Measurements from ENCODE around the gene ZNF319.

ZNF319 gene

DNA sequence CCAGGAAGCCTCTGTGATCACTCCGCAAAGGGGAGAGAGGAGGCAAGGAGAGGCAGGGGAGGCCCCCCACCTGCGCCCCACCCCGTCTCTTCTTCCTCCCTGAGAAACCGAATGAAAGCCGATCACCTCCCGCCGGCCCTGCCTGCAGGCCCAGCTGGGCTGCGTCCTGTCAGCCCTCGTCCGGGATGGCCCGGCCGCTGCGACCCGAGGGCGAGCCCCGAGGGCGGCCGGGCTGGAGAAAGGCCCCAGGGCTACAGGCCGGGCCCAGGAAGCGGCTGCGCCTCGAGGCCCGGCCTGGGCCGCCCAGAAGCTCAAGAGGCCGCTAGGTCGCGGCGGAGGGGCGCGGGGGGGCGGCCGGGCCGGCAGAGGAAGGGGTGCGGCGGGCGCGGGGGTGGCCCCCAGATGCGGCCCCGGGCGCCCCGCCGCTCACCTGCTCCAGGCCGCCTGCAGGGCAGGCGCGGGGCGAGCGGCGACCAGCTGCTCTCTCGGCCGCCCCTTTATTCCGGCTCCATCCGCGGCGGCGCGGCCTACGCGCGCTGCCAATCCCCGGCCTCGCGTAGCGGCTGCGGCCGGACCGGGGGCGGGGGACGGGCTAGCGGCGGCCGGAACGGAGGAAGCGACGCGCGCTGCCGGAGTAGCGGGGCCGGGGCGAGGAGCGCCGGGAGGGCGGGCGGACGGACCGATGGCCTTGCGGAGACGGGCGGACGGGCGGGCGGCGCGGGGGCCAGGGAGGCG, at the start of gene ZNF319:
TSS of gene ZNF319 (minus strand) at position 702 of the 735 bp plus-strand sequence. CDS start 2,407 bp downstream, outside the sequence.
- DNase-seq: peak; percentile 6

DNA sequence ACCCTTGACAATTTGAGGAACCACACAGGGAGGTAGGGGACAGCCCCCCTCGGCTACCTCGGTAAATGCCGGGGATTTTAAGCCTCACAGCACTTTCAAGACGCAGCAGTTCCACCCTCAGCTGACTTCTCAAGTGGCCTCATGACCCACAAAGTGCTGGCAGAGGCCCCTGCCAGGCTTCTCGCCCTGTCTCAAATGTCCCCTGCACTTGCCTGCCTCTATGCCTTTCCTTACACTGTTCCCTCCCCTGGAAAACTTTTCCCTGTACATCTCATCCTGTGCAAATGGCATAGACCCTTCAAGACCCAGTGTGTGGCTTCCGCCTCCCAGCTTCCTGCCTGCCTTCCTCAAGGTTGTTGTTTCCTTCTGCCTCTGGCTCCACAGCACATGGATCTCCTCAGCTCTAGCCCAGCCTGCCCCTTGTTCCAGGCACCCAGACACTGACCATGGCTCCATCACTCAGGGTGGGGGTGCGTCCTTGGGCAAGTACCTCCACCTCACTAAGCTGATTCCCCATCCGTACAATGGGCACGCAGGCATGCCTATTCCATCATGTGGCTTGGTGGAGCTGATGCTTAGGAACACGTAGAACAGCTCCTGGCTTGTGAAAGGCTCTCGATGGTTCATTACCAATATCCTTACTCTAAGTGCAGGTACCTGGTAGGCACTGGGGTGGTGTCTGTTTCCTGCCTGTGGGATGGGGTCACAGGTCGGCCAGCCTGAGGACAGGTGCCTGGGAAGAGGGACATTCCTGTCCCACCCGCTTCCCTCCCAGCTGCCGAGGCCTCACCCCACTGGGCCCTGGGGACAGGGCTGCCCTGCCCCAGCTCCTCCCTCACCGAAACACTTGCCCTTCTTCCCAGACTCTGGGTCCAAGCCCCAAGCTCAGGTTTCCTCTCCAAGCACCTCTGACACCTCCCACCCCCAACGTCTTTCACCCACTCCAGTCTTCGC, 49.0 kb upstream of the ZNF319 start:
- no peak for DNase-seq

DNA sequence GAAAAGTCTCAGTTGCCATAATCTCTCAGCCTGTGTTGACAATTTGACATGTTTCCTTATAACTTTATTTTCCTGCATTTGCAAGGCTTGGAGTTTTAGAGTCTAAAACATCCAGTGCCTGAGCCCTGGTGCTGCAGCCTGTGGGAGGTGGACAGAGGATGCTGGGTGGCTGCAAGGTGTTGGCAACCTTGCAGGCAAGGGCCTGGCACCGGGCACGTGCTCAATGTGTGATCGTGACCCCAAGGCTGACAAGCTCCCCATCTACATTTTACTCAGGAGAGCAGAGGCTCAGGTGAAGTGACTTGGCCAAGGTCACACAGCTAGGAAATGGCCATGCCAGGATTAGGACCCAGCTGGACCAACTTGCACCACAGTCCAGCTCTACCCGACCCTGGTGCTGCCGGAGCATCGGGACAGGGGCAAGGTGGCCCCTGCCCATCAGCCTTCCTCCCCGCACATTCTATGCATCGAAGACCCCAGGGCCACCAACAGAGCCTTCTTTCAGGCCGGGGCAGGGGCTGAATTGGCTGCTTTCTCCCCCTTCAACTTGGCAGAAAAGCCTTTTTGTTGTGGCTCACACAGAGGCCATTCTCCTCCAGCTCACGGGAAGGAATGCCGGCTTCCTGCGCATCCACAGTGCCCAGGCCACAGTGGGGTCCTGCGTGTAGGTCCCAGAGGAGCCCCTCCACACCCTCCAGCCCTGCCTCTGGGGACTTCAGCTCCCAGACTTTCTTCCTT, 48.2 kb upstream of the ZNF319 start:
- no peak for DNase-seq

DNA sequence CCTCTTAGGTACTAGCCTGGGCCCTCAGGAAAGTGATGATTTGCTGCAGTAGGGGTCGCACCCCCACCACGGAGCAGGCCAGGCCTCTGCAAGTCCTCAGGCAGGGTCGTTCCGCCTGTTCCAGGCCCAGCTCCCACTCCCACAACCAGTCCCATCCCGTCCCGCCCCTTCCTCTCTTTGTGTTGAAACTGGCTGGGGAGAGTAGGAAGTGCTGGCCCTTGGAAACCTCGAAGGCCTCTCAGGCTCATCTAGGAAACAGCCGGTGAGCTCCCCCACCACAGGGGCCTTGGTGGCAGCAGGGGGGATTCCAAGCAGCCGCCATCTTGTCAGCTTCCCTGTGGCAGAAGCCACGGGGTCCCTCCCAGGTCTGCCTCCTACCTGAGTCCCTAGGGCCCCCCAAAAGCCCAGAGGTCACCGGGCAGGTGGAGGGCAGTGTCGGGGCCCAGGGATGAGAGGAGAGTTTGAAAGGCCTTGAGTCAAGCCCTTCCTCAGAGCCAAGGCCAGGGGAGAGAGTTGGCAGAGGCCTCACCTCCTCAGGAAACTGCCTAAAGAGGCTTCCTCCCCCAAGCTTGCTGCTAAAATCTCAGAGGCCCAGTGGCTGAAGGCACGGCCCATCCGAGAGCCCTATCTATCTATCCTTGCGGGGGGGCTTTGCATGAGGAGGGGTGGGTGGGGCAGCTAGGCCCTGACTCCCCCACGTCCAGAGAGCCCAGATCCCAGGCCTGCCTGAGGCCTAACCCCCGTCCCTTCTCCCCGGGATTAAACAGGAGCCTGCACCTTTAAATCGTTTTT, 47.3 kb upstream of the ZNF319 start:
- no peak for DNase-seq

DNA sequence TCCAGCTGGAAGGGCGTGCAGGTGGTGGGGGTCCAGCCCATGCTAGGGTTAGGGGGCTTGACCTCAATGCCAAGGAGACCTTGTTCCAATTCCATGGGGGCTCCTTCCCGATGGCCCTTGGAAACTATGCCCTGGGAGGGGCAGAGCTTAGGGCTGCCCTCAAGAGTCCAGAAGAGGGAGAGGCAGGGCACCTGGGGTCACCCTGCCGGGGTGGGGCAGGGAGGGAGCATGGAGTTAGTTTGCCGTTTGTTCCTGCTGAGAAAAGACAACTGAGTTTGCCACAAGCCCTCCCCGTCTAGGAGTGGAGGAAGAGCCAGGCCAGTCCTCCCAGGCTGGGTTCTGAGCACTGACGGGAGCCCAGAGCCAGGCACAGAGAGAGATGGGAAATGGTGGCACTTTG, 46.5 kb upstream of the ZNF319 start:
- no peak for DNase-seq

DNA sequence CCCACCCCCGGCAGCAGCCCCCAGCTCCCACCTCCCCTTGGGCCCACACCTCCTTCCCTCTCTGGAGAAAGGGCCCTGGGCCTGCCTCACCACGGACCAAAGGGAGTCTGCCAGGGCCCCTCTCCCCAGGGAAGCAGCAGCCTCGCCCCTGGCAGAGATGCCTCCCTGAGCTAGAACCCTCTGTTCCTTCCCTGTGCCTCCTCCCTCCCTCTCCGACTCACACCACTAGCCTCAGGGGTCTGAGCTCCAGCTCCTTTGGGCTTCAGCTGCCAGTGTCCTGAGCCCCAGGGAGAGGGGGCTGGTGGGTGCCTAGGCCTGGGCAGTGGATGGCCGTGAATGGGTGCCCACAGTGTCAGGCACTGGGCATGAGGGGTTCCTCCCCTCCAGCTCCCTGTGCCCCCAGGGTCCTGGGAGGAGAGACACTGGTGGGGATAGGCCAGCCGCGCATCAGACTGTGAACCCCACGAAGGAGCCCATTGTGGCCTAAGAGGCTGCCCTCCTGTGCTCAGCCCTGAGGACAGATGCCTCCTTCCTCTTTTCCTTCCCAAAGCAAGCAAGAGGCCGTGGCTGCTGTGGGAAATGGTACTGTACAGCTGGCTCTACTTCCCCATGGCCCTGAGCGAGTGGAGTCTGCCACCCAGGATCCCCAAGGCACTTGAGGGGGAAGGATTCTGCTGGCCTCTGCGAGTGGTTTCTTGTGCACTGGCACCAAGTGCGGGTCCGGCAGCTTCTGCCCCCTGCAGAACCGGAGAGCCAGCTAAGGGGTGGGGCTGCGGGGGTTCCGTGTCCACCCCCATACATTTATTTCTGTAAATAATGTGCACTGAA, 45.8 kb upstream of the ZNF319 start:
- no peak for DNase-seq

DNA sequence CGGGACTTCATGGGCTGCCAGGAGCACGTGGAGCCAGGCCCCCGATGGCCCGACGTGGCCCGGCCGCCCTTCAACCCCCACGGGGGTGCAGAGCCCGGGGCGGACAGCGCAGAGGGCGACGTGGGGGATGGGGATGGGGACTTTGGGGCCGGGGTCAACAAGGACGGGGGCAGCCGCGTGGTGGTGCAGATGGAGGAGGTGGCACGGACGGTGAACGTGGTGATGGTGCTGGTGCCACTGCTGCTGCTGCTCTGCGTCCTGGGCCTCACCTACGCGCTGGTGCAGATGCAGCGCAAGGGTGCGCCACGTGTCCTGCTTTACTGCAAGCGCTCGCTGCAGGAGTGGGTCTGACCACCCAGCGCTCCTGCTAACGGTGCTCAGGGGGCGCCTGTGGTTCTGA, 44.6 kb upstream of the ZNF319 start:
- no peak for DNase-seq

DNA sequence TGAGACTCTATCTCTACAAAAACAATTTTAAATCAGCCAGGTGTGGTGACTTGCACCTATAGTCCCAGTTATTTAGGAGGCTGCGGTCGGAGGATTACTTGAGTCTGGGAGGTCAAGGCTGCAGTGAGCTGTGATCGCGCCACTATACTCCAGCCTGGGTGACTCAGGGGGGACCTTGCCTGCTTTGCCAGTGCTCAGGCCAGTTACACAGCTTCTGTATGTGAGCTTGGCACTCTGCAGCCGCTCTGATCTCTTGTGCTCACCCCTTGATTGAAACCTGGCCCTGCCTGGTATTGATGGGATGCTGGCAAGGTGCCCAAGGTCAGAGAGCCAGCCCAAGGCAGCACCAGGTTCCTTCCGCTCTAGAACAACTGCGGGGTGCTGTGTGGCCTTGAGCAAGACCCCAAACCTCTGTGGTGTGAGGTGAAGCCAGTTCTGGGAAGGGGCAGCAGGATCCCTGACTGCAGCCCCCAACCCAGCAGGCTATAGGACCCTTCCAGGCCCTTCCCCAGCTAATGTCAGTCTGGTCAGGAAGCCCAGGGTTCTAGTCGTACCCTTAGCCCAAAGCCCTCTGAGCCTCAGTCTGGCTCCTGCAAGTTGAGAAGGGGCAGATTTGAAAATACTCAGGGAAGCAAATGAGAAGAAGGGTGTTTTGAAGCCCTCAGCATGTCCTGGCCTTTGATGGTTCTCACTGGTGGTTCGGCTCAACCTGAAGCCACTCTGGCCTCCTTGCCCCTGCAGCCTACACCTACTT, 44.0 kb upstream of the ZNF319 start:
- no peak for DNase-seq

DNA sequence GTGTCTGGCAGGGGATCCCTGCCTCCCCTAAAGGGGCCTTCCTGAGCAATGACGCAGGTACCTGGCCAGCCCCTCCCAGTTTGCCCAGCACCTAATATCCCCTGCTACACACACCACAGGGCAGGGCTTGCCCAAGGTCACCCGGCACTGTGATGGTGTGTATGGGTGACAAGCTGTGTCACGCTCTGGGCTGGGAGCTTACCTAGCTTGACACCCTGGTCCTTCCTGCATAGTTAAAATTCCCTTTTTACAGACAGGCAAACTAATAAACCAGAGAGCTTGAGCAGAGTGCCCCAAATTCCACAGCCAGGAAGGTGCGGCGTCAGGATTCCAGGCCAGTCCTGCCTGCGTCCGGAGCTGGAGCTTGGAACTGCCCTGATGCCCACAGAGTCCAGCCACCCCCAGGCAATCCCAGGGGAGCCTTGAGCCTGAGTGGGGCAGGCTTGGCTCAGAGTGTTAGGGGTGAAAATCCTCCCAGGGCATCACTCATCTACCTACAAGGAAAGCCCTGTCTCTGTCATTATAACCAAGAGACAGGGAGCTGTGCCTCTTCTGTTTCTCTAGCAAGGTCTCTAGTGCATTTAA, 43.2 kb upstream of the ZNF319 start:
- DNase-seq: no peak

DNA sequence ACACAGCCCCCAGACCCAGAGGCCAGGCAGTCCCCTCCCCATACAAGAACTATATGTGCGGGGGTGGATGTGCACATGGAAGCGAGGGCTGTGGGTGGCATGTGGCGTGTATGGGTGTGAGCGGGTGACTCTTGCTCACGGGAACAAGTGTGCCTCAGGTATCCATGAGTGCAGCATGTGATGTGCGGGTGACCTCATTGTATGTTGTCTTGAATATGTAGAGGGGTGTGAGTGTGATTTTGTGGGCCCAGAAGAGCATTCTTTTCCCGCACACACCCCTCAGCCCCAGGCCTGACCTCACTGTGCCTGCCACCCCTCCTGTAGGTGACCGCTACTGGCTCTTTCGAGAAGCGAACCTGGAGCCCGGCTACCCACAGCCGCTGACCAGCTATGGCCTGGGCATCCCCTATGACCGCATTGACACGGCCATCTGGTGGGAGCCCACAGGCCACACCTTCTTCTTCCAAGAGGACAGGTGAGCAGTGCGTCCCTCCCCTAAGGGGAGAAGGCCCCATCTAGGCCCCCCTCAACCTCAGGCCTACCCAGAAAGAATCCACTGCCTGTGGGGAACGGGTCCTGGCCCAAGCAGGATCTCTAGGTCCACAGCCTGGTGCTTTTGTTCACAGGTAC, 42.5 kb upstream of the ZNF319 start:
- DNase-seq: no peak

DNA sequence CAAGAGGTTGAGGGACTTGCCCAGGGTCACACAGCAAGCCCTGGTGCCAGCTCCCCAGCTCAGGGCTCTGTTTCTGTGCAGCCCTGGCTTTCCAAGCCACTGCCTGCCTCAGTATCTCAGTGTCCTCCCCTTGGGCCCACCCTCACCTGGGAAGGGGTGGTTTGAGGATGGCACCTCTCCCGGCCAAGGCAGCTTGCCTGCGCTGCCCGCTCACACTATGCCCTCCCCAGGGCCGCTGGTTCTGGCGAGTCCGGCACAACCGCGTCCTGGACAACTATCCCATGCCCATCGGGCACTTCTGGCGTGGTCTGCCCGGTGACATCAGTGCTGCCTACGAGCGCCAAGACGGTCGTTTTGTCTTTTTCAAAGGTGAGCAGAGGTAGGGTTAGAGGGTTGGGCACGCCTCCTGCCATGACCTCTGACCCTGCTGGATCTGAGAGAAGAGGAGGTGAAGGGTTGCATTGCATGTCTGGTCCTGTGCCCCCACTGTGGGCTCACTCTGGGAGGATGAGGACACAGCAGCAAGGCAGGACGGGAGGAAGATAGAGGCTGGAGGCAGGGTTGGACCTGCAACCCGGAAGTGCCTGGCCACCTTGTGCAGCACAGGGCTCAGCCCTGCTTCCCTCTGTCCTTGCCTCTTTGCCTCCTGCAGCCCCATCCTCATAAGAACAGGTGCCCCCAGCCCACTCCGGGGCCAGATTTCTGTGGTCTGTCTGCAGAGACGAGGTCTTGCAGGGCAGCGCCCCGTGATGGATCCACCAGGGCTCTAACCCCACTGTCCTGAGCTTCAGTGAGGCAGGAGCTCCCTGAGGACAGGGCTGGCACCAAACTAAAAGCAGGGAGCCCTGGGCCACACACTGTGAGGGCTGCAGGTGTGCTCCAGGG, 41.8 kb upstream of the ZNF319 start:
- no peak for DNase-seq

DNA sequence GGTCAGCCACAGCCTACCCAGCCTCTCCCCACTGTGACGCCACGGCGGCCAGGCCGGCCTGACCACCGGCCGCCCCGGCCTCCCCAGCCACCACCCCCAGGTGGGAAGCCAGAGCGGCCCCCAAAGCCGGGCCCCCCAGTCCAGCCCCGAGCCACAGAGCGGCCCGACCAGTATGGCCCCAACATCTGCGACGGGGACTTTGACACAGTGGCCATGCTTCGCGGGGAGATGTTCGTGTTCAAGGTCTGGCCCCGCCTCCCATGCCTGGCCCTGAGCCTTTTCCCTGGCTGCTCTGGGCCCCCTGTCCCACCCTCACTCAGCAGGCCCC, 41.1 kb upstream of the ZNF319 start:
- DNase-seq: no peak

DNA sequence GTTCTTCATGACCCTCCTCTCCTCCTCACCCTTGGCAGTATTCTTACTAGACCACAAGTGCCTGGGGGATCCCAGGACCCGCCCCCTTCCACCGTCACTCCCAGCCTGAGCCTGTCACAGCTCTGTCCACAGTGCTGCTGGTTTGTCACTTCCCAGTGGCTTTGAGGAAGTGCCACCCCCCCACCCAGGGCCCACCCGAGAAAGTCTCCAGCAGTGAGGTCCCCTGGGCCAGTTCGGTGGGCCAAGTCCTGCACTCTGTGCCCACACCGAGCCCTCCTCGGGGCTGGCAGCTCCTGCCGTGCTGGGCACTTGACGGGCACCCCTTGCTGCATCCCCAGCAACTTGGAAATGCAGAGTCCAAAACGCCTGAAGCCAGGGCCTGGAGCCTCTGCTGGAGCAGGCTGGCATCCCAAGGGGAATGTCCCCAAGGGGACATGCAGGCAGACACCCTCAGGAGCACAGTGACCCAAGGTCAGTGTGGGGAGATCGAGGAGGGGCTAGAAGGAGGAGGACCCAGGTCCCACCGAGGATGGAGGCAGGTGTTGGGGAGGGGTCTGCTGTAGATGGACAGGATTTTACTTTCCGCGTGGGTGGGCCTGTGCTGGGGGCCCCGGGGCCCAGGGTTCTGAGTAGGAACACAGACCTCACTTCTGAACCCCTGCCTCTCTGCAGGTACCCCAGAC, 40.6 kb upstream of the ZNF319 start:
- no peak for DNase-seq

DNA sequence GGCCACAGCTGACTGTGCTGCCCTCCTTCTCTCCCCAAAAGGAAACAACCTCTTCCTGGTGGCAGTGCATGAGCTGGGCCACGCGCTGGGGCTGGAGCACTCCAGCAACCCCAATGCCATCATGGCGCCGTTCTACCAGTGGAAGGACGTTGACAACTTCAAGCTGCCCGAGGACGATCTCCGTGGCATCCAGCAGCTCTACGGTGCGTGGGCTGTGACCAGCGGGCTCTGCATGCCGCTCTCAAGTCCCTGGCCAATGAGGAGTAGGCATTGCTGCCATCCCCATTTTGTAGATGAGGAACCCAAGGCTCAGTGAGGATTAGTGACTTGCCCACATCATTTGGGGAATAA, 40.0 kb upstream of the ZNF319 start:
- no peak for DNase-seq

DNA sequence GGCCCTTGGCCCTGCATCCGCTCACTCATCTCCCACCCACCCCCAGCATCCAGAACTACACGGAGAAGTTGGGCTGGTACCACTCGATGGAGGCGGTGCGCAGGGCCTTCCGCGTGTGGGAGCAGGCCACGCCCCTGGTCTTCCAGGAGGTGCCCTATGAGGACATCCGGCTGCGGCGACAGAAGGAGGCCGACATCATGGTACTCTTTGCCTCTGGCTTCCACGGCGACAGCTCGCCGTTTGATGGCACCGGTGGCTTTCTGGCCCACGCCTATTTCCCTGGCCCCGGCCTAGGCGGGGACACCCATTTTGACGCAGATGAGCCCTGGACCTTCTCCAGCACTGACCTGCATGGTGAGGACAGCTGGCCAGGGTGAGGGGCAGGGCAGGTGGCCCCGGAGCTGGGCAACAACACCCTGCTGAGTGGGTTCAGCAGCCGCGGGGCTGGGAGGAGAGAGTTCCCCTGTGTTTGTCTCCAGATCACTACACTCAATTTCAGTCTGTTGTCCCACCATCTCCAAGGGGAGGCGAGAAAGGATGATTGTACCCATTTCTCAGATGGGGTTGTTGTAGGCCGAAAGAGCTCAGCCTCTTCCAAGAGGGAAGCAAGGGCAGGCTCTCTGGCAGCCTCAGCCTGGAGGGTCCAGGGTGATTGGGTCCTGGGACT, 39.5 kb upstream of the ZNF319 start:
- no peak for DNase-seq

DNA sequence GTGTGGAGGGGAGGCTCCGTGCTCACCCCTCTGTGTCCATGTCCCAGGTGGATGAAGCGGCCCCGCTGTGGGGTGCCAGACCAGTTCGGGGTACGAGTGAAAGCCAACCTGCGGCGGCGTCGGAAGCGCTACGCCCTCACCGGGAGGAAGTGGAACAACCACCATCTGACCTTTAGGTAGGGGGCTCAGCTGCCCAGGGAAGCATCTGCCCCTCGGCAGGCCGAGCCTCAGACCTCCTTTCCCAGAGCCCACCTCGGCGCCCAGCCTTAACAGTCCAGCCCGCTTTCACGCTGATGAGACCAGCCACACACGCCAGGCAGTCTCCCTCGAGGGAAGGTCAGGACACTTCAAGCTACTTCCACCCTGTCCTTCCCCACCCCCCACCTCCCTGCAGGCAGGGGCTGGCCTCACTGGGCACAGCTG, 37.8 kb upstream of the ZNF319 start:
- DNase-seq: no peak

DNA sequence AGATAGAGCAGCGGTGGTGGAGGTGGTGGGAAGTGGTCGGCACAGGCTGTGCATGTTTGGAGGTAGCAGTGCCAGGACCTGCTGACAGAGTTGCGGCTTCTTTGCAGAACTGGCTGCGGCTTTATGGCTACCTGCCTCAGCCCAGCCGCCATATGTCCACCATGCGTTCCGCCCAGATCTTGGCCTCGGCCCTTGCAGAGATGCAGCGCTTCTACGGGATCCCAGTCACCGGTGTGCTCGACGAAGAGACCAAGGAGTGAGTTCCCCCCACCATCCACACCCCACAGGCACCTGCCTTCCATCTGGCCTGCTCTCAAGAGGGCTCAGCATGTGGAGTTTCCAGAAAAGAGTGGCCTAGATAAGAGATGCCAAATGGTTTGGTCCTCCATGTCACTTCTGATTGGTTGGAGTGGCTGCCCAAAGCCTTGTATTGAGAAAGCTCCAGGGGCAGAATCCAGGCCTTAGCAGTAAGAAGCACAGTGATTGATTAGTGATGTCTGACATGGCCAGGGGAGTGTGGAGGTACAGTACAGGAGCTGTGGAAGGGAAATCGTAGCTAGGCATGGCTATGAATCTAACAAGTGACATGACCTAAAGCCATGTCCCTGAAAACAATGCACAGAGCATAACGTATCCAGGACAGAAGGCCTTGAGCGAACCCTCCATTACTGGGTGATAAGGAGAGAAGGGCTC, 37.0 kb upstream of the ZNF319 start:
- DNase-seq: no peak
